Measurements from ENCODE around the gene GNG12.
A peak's percentile ranks its signal among the peaks of the same experiment; 100 is the strongest.

Gene GNG12

GRCh38 chr1:67705735-67706453, 127.4 kb downstream of the GNG12 start:
- DNase-seq (ENCODE audit: low read depth in 2 of 2), result no peak

DNA sequence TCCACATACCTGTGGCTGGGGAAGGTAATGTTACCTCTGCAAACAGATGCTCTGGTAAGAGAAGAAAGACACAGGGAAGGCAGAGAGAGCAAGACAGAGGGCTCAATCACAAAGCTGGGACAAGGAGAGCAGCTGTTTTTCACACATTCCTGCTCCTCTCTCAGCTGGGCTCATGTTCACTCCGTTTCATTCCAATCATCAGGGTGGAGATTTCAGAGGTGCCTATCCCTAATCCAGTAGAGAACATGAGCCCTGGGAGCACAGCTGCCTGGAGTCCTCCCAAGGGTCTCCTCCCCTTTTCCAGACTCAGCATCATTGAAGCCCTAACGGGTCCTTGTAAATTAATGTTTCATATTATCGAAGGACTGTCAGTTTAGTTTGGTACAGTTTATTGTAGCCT, 128.9 kb downstream of the GNG12 start:
- DNase-seq (ENCODE audit: low read depth in 2 of 2), result no peak

DNA sequence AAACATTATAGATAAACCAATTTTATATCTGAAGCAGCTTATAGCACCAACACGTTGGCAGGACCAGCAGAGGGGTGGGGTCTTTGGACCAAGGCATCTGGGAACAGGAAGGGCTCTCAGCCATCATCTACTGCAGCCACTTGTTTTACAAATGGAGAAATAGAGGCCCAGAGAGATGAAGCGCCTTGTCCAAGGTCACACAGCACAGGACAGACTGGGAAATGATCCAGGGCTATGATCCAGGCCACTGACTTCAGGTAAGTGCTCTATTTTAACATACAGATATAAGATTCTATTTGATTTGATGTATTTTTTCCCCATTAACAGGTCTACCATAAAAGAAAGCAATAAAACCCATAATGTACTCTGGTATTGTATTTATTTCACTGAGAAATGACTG, 131.4 kb downstream of the GNG12 start:
- DNase-seq (ENCODE audit: low read depth in 2 of 2), result no peak

GRCh38 chr1:67700692-67701410, 132.4 kb downstream of the GNG12 start:
- DNase-seq (ENCODE audit: low read depth in 2 of 2), result peak in 1 of 2 experiments; percentile 4

GRCh38 chr1:67700220-67700619, 133.0 kb downstream of the GNG12 start:
- DNase-seq (ENCODE audit: low read depth in 2 of 2), result no peak

- DNase-seq (ENCODE audit: low read depth in 2 of 2), result no peak
Measured at GRCh38 chr1:67696708-67697107, 136.6 kb downstream of the GNG12 start.

GRCh38 chr1:67695963-67696362, 137.3 kb downstream of the GNG12 start:
- no peak for DNase-seq (ENCODE audit: low read depth in 2 of 2)

DNA sequence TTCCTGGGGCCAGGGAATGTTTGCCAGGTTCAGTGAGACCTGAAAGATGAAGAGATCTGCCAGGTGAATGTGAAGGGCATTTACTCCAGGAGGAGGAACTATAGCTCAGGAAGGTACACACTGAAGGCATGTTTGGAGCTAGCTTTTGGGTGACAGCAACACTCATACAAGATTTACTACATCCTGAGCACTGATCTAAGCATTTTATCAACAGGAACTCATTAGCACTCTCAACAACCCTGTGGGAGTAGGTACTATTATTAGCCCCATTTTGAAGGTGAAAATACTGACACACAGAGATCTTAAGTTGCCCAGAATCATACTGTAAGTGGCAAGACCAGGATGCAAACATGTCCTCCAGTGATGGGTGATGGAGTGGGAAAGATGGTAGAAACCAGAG, 141.6 kb downstream of the GNG12 start:
- DNase-seq (ENCODE audit: low read depth in 2 of 2), result no peak

GRCh38 chr1:67690411-67690810, 142.9 kb downstream of the GNG12 start:
- no peak for DNase-seq (ENCODE audit: low read depth in 2 of 2)

DNA sequence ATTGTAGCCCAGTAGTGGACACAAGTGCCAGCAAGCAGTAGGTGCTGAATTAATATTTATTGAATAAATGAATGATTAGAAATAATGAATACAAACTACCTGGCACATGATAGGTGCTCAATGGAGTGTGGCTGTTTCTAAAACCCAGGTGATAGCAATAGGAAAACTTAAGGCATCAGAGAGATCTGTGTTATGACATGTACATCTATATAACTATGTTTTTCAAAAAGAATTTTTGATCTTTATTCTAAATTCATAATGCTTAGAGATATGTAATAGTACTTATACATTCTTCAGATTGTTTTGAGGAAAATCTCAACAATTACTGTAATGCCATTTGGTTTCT, 143.3 kb downstream of the GNG12 start:
- DNase-seq (ENCODE audit: low read depth in 2 of 2), result no peak

DNA sequence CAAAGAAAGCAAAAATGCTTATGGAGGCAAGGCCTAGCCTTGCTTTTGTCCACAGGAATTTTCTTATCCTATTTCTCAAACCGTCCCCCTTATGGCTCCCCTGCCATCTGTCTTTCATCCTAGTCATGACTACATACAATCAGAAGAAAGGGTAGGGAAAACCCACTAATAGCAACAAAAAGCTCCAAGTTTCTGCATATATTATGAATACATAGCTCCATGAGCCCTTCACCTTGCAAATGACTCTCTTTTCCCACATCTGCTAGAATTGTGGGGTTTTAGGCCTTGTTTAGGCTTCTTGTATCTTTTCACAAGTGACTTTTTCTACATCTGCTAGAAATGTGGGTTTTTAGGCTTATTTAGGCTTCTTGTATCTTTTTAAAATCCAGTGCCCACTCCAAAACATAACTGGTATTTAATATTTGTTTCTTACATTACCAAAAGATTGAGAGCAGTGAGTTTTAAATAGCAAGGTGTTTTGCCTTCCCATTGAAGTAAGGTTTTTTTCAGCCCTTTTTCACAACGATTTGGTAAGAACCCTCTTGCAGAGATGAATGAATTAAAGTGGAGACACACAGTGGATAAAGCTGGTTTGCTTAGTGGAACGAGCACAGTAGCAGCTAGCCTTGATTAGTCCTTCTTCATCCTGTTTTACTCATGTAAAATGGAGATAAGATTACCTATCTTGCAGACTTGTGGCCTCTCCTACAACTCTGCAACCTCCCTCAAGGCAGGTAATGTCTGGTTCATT, 143.8 kb downstream of the GNG12 start:
- DNase-seq (ENCODE audit: low read depth in 2 of 2), result no peak

DNA sequence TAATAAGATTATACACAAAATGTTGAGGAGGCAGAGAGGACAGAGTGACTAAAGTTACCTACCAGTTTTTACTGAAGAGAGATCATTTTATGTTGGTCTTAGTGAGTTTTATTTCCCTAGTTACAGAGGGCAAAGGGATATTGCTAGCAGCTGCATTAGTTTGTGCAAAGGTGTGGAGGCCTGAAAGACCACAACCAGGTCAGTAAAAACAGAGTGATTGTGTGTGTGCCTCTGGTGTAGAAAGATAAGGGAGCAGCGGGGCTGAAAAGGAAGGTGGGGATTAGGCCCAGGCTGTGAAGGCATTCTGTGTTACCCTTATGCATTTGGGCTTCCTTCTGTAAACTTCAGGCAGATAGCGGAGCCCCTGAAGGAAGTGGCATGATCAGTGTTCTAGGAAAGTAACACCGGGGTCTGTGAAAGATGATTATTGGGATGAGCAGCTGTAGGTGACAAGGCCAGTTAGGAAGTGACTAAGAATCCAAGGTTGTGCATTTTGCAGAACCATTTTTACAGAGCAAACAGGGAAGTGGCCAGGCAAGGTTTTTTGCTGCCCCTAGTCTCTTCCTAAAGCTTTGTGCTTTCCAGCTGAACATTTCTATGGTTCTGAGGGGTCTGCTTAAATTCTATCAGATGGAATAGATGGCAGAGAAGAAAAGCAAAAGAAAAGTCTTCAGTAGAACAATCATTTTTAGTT, 144.6 kb downstream of the GNG12 start:
- DNase-seq (ENCODE audit: low read depth in 2 of 2), result no peak

DNA sequence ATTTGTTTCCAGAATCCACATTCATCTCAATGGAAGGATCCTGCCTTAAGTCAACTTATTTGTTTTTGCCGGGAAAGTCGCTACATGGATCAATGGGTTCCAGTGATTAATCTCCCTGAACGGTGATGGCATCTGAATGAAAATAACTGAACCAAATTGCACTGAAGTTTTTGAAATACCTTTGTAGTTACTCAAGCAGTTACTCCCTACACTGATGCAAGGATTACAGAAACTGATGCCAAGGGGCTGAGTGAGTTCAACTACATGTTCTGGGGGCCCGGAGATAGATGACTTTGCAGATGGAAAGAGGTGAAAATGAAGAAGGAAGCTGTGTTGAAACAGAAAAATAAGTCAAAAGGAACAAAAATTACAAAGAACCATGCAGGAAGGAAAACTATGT, 145.6 kb downstream of the GNG12 start:
- DNase-seq (ENCODE audit: low read depth in 2 of 2), result no peak

GRCh38 chr1:67687198-67687545, 146.1 kb downstream of the GNG12 start:
- no peak for DNase-seq (ENCODE audit: low read depth in 2 of 2)

DNA sequence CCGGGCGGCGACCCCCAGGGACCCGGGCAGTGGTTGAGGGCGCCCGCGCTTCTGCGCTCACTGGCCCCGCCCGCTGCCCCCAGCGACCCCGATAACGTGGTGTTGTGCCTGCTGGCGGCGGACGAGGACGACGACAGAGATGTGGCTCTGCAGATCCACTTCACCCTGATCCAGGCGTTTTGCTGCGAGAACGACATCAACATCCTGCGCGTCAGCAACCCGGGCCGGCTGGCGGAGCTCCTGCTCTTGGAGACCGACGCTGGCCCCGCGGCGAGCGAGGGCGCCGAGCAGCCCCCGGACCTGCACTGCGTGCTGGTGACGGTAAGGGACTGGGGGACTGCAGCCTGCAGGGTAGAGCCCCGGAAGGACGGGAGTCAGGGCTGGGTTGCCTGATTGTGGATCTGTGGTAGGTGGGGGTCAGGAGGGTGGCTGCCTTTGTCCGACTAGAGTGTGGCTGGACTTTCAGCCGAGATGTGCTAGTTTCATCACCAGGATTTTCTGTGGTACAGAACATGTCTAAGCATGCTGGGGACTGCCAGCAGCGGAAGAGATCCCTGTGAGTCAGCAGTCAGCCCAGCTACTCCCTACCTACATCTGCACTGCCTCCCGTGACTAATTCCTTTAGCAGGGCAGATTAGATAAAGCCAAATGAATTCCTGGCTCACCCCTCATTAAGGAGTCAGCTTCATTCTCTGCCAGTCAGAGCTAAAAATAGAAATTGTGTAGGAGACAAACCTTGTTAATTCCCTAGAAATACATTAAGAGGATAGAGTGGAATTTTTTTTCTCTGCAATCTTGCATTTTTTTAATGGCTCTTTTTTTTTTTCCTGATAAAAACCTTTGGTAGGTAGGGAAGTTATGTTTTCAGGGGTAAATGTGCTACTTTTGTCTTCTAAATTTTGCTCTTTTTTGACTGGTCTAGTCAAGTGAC, 146.7 kb downstream of the GNG12 start:
- DNase-seq (ENCODE audit: low read depth in 2 of 2), result peak; percentile 27 to 28

GRCh38 chr1:67685558-67686266, 147.6 kb downstream of the GNG12 start:
- peak; percentile 38 to 43 for DNase-seq (ENCODE audit: low read depth in 2 of 2)

DNA sequence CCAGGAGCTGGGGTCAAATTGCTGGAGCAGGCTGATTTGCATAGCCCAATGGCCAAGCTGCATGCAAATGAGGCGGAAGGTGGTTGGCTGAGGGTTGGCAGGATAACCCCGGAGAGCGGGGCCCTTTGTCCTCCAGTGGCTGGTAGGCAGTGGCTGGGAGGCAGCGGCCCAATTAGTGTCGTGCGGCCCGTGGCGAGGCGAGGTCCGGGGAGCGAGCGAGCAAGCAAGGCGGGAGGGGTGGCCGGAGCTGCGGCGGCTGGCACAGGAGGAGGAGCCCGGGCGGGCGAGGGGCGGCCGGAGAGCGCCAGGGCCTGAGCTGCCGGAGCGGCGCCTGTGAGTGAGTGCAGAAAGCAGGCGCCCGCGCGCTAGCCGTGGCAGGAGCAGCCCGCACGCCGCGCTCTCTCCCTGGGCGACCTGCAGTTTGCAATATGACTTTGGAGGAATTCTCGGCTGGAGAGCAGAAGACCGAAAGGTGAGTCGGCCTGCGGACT, 148.2 kb downstream of the GNG12 start, which contains the start of gene GADD45A:
GADD45A (plus strand) TSS at position 135 of the 491 bp plus-strand sequence; CDS start at position 429, 294 bp downstream.
- peak; percentile 89 to 91 for DNase-seq (ENCODE audit: low read depth in 2 of 2)

- DNase-seq (ENCODE audit: low read depth in 2 of 2), result no peak
Measured at GRCh38 chr1:67684526-67685066, 148.7 kb downstream of the GNG12 start.

GRCh38 chr1:67683766-67684525, 149.3 kb downstream of the GNG12 start:
- DNase-seq (ENCODE audit: low read depth in 2 of 2), result peak; percentile 24 to 35

Data from stimulated activated CD4-positive, alpha-beta T cell treated with anti-CD3 and anti-CD28 coated beads, Interleukin-12 subunit alpha, Interleukin-12 subunit beta, amount 100 ng/mL, for 24 hours (primary cell).